Measurements from ENCODE around the gene GDAP1L1.
"Not testable (repeated sequence)": the region's sequence is repeated elsewhere in the genome, so short reads cannot be mapped to it uniquely, and the experiment has no call there.

The GDAP1L1 gene

GRCh38 chr20:44231193-44231592 is 15.9 kb upstream of the GDAP1L1 start:
- H3K4me3 Mint-ChIP-seq = no peak overlapping the region
- no peaks in the 10 kb centered on the region for H3K36me3 Mint-ChIP-seq
- DNase-seq (ENCODE audit: low spot score in 2 of 2) (no peak), ATAC-seq (ENCODE audit: low read depth) (no peak)
- H3K9me3 Mint-ChIP-seq = no peaks in the 10 kb centered on the region
- no peak overlapping the region for H3K27ac Mint-ChIP-seq
- H3K4me1 Mint-ChIP-seq = no peaks in the 10 kb centered on the region
- peaks cover 2% of the 10 kb centered on the region for H3K27me3 Mint-ChIP-seq

GRCh38 chr20:44231713-44232468 is 15.2 kb upstream of the GDAP1L1 start:
- Mint-ChIP-seq H3K9me3 (no peaks in the 10 kb centered on the region), H3K36me3 (no peaks in the 10 kb centered on the region), H3K4me3 (no peak overlapping the region), H3K27ac (no peak overlapping the region), H3K4me1 (no peaks in the 10 kb centered on the region), H3K27me3 (peaks cover 2% of the 10 kb centered on the region)
- DNase-seq (ENCODE audit: low spot score in 2 of 2) (no peak), ATAC-seq (ENCODE audit: low read depth) (no peak)

- not testable (repeated sequence) for H3K27me3 Mint-ChIP-seq; DNase-seq (ENCODE audit: low spot score in 2 of 2); ATAC-seq (ENCODE audit: low read depth); H3K27ac Mint-ChIP-seq; H3K4me1 Mint-ChIP-seq; H3K4me3 Mint-ChIP-seq; H3K9me3 Mint-ChIP-seq; H3K36me3 Mint-ChIP-seq
Observed at GRCh38 chr20:44232469-44232856, 14.6 kb upstream of the GDAP1L1 start.

GRCh38 chr20:44233436-44234016 is 13.6 kb upstream of the GDAP1L1 start:
- no peak for DNase-seq (ENCODE audit: low spot score in 2 of 2)
- Mint-ChIP-seq H3K9me3 (peaks cover under 1% of the 10 kb centered on the region), H3K36me3 (no peaks in the 10 kb centered on the region), H3K27me3 (peaks cover 3% of the 10 kb centered on the region), H3K4me1 (no peaks in the 10 kb centered on the region), H3K27ac (no peak overlapping the region), H3K4me3 (no peak overlapping the region)
- no peak for ATAC-seq (ENCODE audit: low read depth)

DNA sequence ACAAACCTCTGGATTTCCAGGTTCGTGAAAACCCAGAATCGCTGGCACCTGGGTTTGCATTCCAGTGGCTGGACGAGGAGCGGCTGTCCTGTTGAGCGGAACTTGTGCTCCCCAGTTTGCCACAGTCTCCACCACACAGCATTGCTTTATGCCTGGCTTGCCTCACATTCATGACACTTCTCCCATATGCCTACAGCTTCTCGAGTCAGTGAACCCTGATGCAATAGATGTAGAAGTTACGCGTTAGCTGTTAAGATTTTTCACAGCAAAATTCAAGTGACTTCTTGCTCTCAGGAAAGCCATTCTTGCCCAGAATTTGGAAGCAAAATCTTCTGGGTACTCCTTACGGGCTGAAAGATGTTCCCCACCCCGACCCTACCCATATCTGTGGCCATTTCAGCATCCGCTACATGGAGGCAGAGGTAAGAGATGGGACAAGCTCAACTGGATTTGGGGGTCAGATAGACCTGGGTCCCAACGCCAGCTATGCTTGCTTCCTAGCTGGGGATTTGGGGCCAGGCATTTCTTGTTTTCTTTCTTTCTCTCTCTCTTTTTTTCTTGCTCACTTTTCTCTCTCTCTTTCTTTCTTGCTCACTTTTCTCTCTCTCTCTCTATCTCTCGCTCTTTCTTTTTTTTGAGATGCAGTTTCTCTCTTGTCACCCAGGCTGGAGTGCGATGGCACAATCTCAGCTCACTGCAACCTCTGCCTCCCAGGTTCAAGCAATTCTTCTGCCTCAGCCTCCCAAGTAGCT is 12.4 kb upstream of the GDAP1L1 start:
- Mint-ChIP-seq H3K9me3 (peaks cover 2% of the 10 kb centered on the region), H3K4me1 (no peaks in the 10 kb centered on the region), H3K4me3 (no peak overlapping the region), H3K36me3 (no peaks in the 10 kb centered on the region), H3K27me3 (peaks cover 4% of the 10 kb centered on the region), H3K27ac (no peak overlapping the region)
- no peak for ATAC-seq (ENCODE audit: low read depth)
- no peak for DNase-seq (ENCODE audit: low spot score in 2 of 2)

DNA sequence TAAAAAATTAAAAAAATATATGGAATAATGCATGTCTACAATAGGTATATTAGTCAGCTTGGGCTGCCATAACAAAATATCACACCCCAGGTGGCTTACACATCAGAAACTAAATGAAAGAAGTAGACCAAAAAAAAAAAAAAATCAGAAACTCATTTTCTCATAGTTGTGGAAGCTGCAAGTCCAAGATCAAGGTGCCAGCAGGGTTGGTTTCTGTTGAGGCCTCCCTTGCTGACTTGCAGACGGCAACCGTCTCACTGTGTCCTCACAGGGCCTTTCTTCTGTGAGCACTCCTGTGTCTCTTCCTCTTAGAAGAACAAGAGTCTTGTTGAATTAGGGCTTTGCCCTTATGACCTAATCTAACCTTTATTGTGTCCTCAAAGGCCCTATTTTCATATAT is 11.4 kb upstream of the GDAP1L1 start:
- no peaks in the 10 kb centered on the region for H3K4me1 Mint-ChIP-seq
- H3K27ac Mint-ChIP-seq = no peak overlapping the region
- H3K27me3 Mint-ChIP-seq = peaks cover 7% of the 10 kb centered on the region

DNA sequence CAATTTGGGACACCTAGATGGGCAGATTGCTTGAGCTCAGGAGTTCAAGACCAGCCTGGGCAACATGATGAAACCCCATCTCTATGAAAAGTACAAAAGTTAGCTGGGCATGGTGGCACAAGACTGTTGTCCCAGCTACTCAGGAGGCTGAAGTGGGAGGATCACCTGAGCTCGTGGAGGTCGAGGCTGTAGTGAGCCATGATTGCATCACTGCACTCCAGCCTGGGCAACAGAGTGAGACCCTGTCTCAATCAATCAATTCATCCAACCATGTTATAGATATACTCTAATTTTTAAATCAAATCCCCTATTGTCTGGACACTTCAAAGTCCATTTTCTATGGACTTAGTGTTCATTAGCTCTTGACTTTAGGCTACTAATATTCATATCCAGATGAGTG is 10.3 kb upstream of the GDAP1L1 start:
- ATAC-seq (ENCODE audit: low read depth); H3K4me1 Mint-ChIP-seq; H3K9me3 Mint-ChIP-seq; H3K27ac Mint-ChIP-seq; H3K27me3 Mint-ChIP-seq; H3K36me3 Mint-ChIP-seq; DNase-seq (ENCODE audit: low spot score in 2 of 2); H3K4me3 Mint-ChIP-seq: not testable (repeated sequence)

More for the DNA sequence above, 11.4 kb upstream of the GDAP1L1 start:
- Mint-ChIP-seq H3K9me3 (peaks cover 2% of the 10 kb centered on the region), H3K4me3 (no peak overlapping the region), H3K36me3 (no peaks in the 10 kb centered on the region)
- DNase-seq (ENCODE audit: low spot score in 2 of 2) (no peak), ATAC-seq (ENCODE audit: low read depth) (no peak)

DNA sequence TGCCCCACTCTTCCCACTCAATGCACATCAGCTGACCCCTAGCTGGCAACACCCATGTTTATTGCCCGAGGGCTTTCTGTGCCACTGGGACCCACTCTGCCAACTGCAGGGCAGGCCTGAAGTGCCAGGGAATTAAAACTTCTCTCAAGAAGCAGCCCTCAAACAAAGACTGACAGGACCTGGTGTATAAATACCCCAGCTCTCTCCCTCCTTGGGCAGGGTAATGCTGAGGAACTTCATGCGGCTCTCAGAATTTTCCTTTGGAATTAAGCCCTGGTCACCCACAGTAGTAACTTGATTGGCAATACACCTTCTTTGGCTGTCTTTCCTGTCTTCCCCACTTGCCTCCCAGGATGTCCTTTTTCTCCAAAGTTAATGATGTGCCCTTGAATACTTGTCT is 5.3 kb upstream of the GDAP1L1 start:
- DNase-seq (ENCODE audit: low spot score in 2 of 2) (no peak), ATAC-seq (ENCODE audit: low read depth) (no peak)
- Mint-ChIP-seq H3K4me3 (no peak overlapping the region), H3K36me3 (peaks cover 5% of the 10 kb centered on the region), H3K9me3 (peaks cover 7% of the 10 kb centered on the region), H3K27me3 (peaks cover 12% of the 10 kb centered on the region), H3K4me1 (no peaks in the 10 kb centered on the region), H3K27ac (no peak overlapping the region)

- no peak for DNase-seq (ENCODE audit: low spot score in 2 of 2)
- H3K9me3 Mint-ChIP-seq = peaks cover 5% of the 10 kb centered on the region
Observed at GRCh38 chr20:44245977-44246376, 1.1 kb upstream of the GDAP1L1 start.

GRCh38 chr20:44247586-44248409 is 690 bp downstream of the GDAP1L1 start:
- no peaks in the 10 kb centered on the region for H3K4me1 Mint-ChIP-seq
- DNase-seq (ENCODE audit: low spot score in 2 of 2) = no peak
- H3K36me3 Mint-ChIP-seq = peaks cover 1% of the 10 kb centered on the region
- no peak for ATAC-seq (ENCODE audit: low read depth)
- H3K27me3 Mint-ChIP-seq = peaks cover 15% of the 10 kb centered on the region
- no peak overlapping the region for H3K27ac Mint-ChIP-seq
- H3K9me3 Mint-ChIP-seq = peaks cover 2% of the 10 kb centered on the region
- no peak overlapping the region for H3K4me3 Mint-ChIP-seq

More at GRCh38 chr20:44245977-44246376, 1.1 kb upstream of the GDAP1L1 start:
- peaks cover 17% of the 10 kb centered on the region for H3K27me3 Mint-ChIP-seq
- no peaks in the 10 kb centered on the region for H3K4me1 Mint-ChIP-seq
- no peak overlapping the region for H3K4me3 Mint-ChIP-seq
- no peak for ATAC-seq (ENCODE audit: low read depth)
- peaks cover 5% of the 10 kb centered on the region for H3K36me3 Mint-ChIP-seq
- no peak overlapping the region for H3K27ac Mint-ChIP-seq

- Mint-ChIP-seq H3K27me3 (peaks cover 18% of the 10 kb centered on the region), H3K4me1 (no peaks in the 10 kb centered on the region), H3K4me3 (no peak overlapping the region), H3K36me3 (peaks cover 4% of the 10 kb centered on the region), H3K27ac (no peak overlapping the region), H3K9me3 (peaks cover 2% of the 10 kb centered on the region)
- DNase-seq (ENCODE audit: low spot score in 2 of 2) = no peak
- ATAC-seq (ENCODE audit: low read depth) = no peak
Observed at GRCh38 chr20:44248410-44248759, 1.3 kb downstream of the GDAP1L1 start.

DNA sequence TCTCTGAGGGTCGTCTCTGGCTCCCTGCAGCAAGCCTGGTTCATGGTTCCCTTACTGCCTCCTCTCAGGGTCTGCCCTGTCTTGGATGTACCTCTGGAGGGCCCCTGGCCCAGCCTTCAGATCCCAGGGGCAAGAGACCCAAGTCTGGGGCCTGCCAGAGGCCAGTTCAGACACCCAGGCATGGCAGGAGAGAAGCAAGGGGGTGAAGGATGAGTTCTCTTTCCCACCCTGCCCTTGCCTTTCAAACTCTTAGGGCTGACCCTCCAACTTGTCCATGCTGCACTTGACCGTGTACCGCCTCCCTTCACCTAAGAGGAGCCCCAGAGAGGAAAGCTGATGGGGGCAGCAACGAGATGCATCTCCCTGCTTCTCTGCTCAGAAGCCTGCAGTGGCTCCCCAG is 4.2 kb downstream of the GDAP1L1 start:
- H3K27me3 Mint-ChIP-seq = peaks cover 21% of the 10 kb centered on the region
- H3K4me1 Mint-ChIP-seq = no peaks in the 10 kb centered on the region
- H3K36me3 Mint-ChIP-seq = peaks cover 4% of the 10 kb centered on the region
- no peak overlapping the region for H3K4me3 Mint-ChIP-seq
- H3K27ac Mint-ChIP-seq = no peak overlapping the region
- no peaks in the 10 kb centered on the region for H3K9me3 Mint-ChIP-seq
- ATAC-seq (ENCODE audit: low read depth) (no peak), DNase-seq (ENCODE audit: low spot score in 2 of 2) (no peak)

- H3K27ac Mint-ChIP-seq = no peak overlapping the region
- H3K36me3 Mint-ChIP-seq = peaks cover 5% of the 10 kb centered on the region
- H3K4me1 Mint-ChIP-seq = peaks cover under 1% of the 10 kb centered on the region
- no peak overlapping the region for H3K4me3 Mint-ChIP-seq
- ATAC-seq (ENCODE audit: low read depth) = no peak
- H3K9me3 Mint-ChIP-seq = no peaks in the 10 kb centered on the region
- peaks cover 16% of the 10 kb centered on the region for H3K27me3 Mint-ChIP-seq
- no peak for DNase-seq (ENCODE audit: low spot score in 2 of 2)
Observed at GRCh38 chr20:44253528-44253927, 6.4 kb downstream of the GDAP1L1 start.

GRCh38 chr20:44254073-44254472 is 7.0 kb downstream of the GDAP1L1 start:
- DNase-seq (ENCODE audit: low spot score in 2 of 2) (no peak), ATAC-seq (ENCODE audit: low read depth) (no peak)
- peaks cover 3% of the 10 kb centered on the region for H3K4me1 Mint-ChIP-seq
- H3K36me3 Mint-ChIP-seq = peaks cover 7% of the 10 kb centered on the region
- no peak overlapping the region for H3K27ac Mint-ChIP-seq
- peaks cover 13% of the 10 kb centered on the region for H3K27me3 Mint-ChIP-seq
- no peaks in the 10 kb centered on the region for H3K9me3 Mint-ChIP-seq
- H3K4me3 Mint-ChIP-seq = no peak overlapping the region

Data from memory B cell (primary cell).